Activated naive CD4-positive, alpha-beta T cell treated with anti-CD3 and anti-CD28 coated beads for 36 hours (primary cell): ENCODE results near the gene PLD1. TPM values are rescaled to one million over a fixed set of nuclear protein-coding genes. Genes with fewer than 3 reads are reported as not detected.

Experiments
- CTCF ChIA-PET: fragments of 350-600 bp; sonication (Branson Sonifier 250); formaldehyde crosslinking; loops from one replicate; lab custom pipeline; 2021; ENCODE audit warnings: antibody characterized with exemption; lab: Charles Lee
- DNase-seq: peaks from one replicate; pipeline ENCODE4 v3.0.0-alpha.2; 2020
- H3K27ac Mint-ChIP-seq: one replicate; pipeline ENCODE4 v1.8.0; 2021; ENCODE audit warnings: mild to moderate bottlenecking, mixed read lengths
- H3K27me3 Mint-ChIP-seq: one replicate; pipeline ENCODE4 v1.8.0; 2021; ENCODE audit warnings: low read depth, mixed read lengths
- H3K36me3 Mint-ChIP-seq: one replicate; pipeline ENCODE4 v1.8.0; 2021; ENCODE audit warnings: low read depth, mixed read lengths
- H3K4me1 Mint-ChIP-seq: one replicate; pipeline ENCODE4 v1.8.0; 2021; ENCODE audit warnings: low read depth, mixed read lengths
- H3K4me3 Mint-ChIP-seq: one replicate; pipeline ENCODE4 v1.8.0; 2021; ENCODE audit warnings: mild to moderate bottlenecking, moderate library complexity, mixed read lengths
- H3K9me3 Mint-ChIP-seq: one replicate; pipeline ENCODE4 v1.8.0; 2021; ENCODE audit warnings: mixed read lengths
- intact Hi-C: fragments of 100-400 bp; cut with micrococcal nuclease; formaldehyde crosslinking; loops from one replicate; pipeline ENCODE4 v1.15.1; 2023
- total RNA-seq, 2 experiments: library from RNA; stranded (reverse); gene quantifications; one replicate each; pipeline ENCODE4 v1.2.3, GENCODE V29; 2021

The PLD1 gene
- total RNA-seq, 2 experiments from 2014 or later: 0.25 TPM; not detected in 1

GRCh38 chr3:171801738-171802589 lies 8.3 kb downstream of the PLD1 start:
- CTCF ChIA-PET: interaction anchor here (0.6 kb wide), 2 partner anchors 13 to 600 kb away, joined by 3 to 4 read pairs; no protein-coding TSS in a partner anchor

GRCh38 chr3:171799501-171799900 lies 10.8 kb downstream of the PLD1 start:
- no peaks in the 10 kb centered on the region for H3K36me3 Mint-ChIP-seq

More at GRCh38 chr3:171801738-171802589, 8.3 kb downstream of the PLD1 start:
- Mint-ChIP-seq H3K36me3 (no peaks in the 10 kb centered on the region), H3K27me3 (peaks cover 9% of the 10 kb centered on the region), H3K9me3 (no peaks in the 10 kb centered on the region), H3K4me1 (peaks cover 8% of the 10 kb centered on the region), H3K27ac (no peak overlapping the region), H3K4me3 (no peak overlapping the region)
- intact Hi-C loops: no loop called here
- no peak for DNase-seq

GRCh38 chr3:171797873-171798272 lies 12.4 kb downstream of the PLD1 start:
- CTCF ChIA-PET: interaction anchor here (0.6 to 2.2 kb wide), 2 partner anchors 25 to 991 kb away, joined by 3 to 8 read pairs; no protein-coding TSS in a partner anchor
- no peaks in the 10 kb centered on the region for H3K9me3 Mint-ChIP-seq
- no peak for DNase-seq
- peaks cover 5% of the 10 kb centered on the region for H3K27me3 Mint-ChIP-seq
- no peak overlapping the region for H3K27ac Mint-ChIP-seq
- intact Hi-C loops: no loop called here
- H3K36me3 Mint-ChIP-seq: no peaks in the 10 kb centered on the region
- no peak overlapping the region for H3K4me3 Mint-ChIP-seq
- H3K4me1 Mint-ChIP-seq: peaks cover 8% of the 10 kb centered on the region

More at GRCh38 chr3:171799501-171799900, 10.8 kb downstream of the PLD1 start:
- H3K27me3 Mint-ChIP-seq: peaks cover 8% of the 10 kb centered on the region
- CTCF ChIA-PET: no interaction called here
- no peak overlapping the region for H3K4me3 Mint-ChIP-seq
- H3K4me1 Mint-ChIP-seq: peaks cover 8% of the 10 kb centered on the region
- intact Hi-C loops: no loop called here
- DNase-seq: no peak
- H3K27ac Mint-ChIP-seq: no peak overlapping the region
- H3K9me3 Mint-ChIP-seq: no peaks in the 10 kb centered on the region

GRCh38 chr3:171797265-171797679 lies 13.0 kb downstream of the PLD1 start:
- no peaks in the 10 kb centered on the region for H3K36me3 Mint-ChIP-seq
- intact Hi-C loops: no loop called here
- no peaks in the 10 kb centered on the region for H3K9me3 Mint-ChIP-seq
- DNase-seq: no peak
- H3K27me3 Mint-ChIP-seq: peaks cover 2% of the 10 kb centered on the region
- H3K27ac Mint-ChIP-seq: no peak overlapping the region
- H3K4me1 Mint-ChIP-seq: peaks cover 7% of the 10 kb centered on the region
- CTCF ChIA-PET: interaction anchor here (0.6 to 2.2 kb wide), 2 partner anchors 25 to 992 kb away, joined by 3 to 8 read pairs; no protein-coding TSS in a partner anchor
- no peak overlapping the region for H3K4me3 Mint-ChIP-seq

- Mint-ChIP-seq H3K4me3 (no peak overlapping the region), H3K27me3 (no peaks in the 10 kb centered on the region), H3K27ac (no peak overlapping the region), H3K4me1 (peaks cover 4% of the 10 kb centered on the region), H3K9me3 (no peaks in the 10 kb centered on the region), H3K36me3 (no peaks in the 10 kb centered on the region)
- intact Hi-C loops: no loop called here
- CTCF ChIA-PET: interaction anchor here (1.0 to 2.2 kb wide), 2 partner anchors 24 to 536 kb away, joined by 3 to 8 read pairs; no protein-coding TSS in a partner anchor
- no peak for DNase-seq
Measured at GRCh38 chr3:171796625-171797264, 13.5 kb downstream of the PLD1 start.

- H3K4me1 Mint-ChIP-seq: no peaks in the 10 kb centered on the region
- no peak overlapping the region for H3K27ac Mint-ChIP-seq
- intact Hi-C loops: no loop called here
- no peaks in the 10 kb centered on the region for H3K36me3 Mint-ChIP-seq
- CTCF ChIA-PET: interaction anchor here (0.6 kb wide), 1 partner anchor 831 kb away, joined by 3 read pairs; no protein-coding TSS in a partner anchor
- no peaks in the 10 kb centered on the region for H3K9me3 Mint-ChIP-seq
- peaks cover 2% of the 10 kb centered on the region for H3K27me3 Mint-ChIP-seq
- DNase-seq: no peak
- H3K4me3 Mint-ChIP-seq: no peak overlapping the region
Measured at GRCh38 chr3:171792531-171792930, 17.8 kb downstream of the PLD1 start.

- intact Hi-C loops: no loop called here
- peaks cover 2% of the 10 kb centered on the region for H3K27me3 Mint-ChIP-seq
- H3K27ac Mint-ChIP-seq: no peak overlapping the region
- H3K4me3 Mint-ChIP-seq: no peak overlapping the region
- no peaks in the 10 kb centered on the region for H3K36me3 Mint-ChIP-seq
- H3K9me3 Mint-ChIP-seq: no peaks in the 10 kb centered on the region
- CTCF ChIA-PET: interaction anchor here (0.6 to 1.9 kb wide), 2 partner anchors 19 to 830 kb away, joined by 3 to 15 read pairs; no protein-coding TSS in a partner anchor
- no peaks in the 10 kb centered on the region for H3K4me1 Mint-ChIP-seq
- no peak for DNase-seq
Measured at GRCh38 chr3:171791692-171792076, 18.6 kb downstream of the PLD1 start.

GRCh38 chr3:171790898-171791691 lies 19.2 kb downstream of the PLD1 start:
- CTCF ChIA-PET: interaction anchor here (0.6 to 1.9 kb wide), 3 partner anchors 19 to 740 kb away, joined by 3 to 15 read pairs (median 4); no protein-coding TSS in a partner anchor
- H3K27ac Mint-ChIP-seq: no peak overlapping the region
- no peaks in the 10 kb centered on the region for H3K4me1 Mint-ChIP-seq

GRCh38 chr3:171790574-171790897 lies 19.7 kb downstream of the PLD1 start:
- intact Hi-C loops: no loop called here
- no peak for DNase-seq
- Mint-ChIP-seq H3K27ac (no peak overlapping the region), H3K4me1 (no peaks in the 10 kb centered on the region), H3K4me3 (no peak overlapping the region), H3K27me3 (peaks cover 2% of the 10 kb centered on the region), H3K9me3 (no peaks in the 10 kb centered on the region), H3K36me3 (no peaks in the 10 kb centered on the region)
- CTCF ChIA-PET: interaction anchor here (0.6 to 1.9 kb wide), 3 partner anchors 18 to 739 kb away, joined by 3 to 15 read pairs (median 4); no protein-coding TSS in a partner anchor

More at GRCh38 chr3:171790898-171791691, 19.2 kb downstream of the PLD1 start:
- no peaks in the 10 kb centered on the region for H3K36me3 Mint-ChIP-seq
- no peak for DNase-seq
- no peak overlapping the region for H3K4me3 Mint-ChIP-seq
- peaks cover 2% of the 10 kb centered on the region for H3K27me3 Mint-ChIP-seq
- no peaks in the 10 kb centered on the region for H3K9me3 Mint-ChIP-seq
- intact Hi-C loops: no loop called here

GRCh38 chr3:171789759-171790505 lies 20.4 kb downstream of the PLD1 start:
- Mint-ChIP-seq H3K27me3 (peaks cover 2% of the 10 kb centered on the region), H3K36me3 (no peaks in the 10 kb centered on the region), H3K4me1 (no peaks in the 10 kb centered on the region), H3K27ac (no peak overlapping the region), H3K4me3 (no peak overlapping the region), H3K9me3 (no peaks in the 10 kb centered on the region)
- CTCF ChIA-PET: interaction anchor here (1.9 kb wide), 1 partner anchor 17 kb away, joined by 15 read pairs; no protein-coding TSS in a partner anchor
- intact Hi-C loops: no loop called here
- no peak for DNase-seq
